Type B pancreatic cell (in vitro differentiated cells): ENCODE data around the gene MAP1LC3B2. TPM values are rescaled to one million over a fixed set of nuclear protein-coding genes. Genes with fewer than 3 reads are reported as not detected.
A peak's percentile ranks its signal among the peaks of the same experiment; 100 is the strongest.

Source experiments
- DNase-seq: peaks from one replicate; pipeline ENCODE4 v3.0.0; 2021; ENCODE audit warnings: mixed read lengths; ENCODE audit not compliant: unreplicated experiment; ENCODE audit errors: extremely low spot score
- H3K27ac Mint-ChIP-seq: 2 replicates; pipeline ENCODE4 v1.8.0; 2021; ENCODE audit warnings: mild to moderate bottlenecking, mixed read lengths
- H3K27me3 Mint-ChIP-seq: 2 replicates; pipeline ENCODE4 v1.8.0; 2021; ENCODE audit warnings: mixed read lengths
- H3K36me3 Mint-ChIP-seq: 2 replicates; pipeline ENCODE4 v1.8.0; 2021; ENCODE audit warnings: mixed read lengths
- H3K4me1 Mint-ChIP-seq: one replicate; pipeline ENCODE4 v1.8.0; 2021; ENCODE audit warnings: mixed read lengths; ENCODE audit not compliant: unreplicated experiment
- H3K4me3 Mint-ChIP-seq: 2 replicates; pipeline ENCODE4 v1.8.0; 2021; ENCODE audit warnings: mild to moderate bottlenecking, mixed read lengths
- H3K9me3 Mint-ChIP-seq: 2 replicates; pipeline ENCODE4 v1.8.0; 2021; ENCODE audit warnings: mixed read lengths
- CTCF ChIP-seq: fragments of 200-600 bp; sonication (generic); conservative IDR thresholded peaks from 2 replicates; pipeline ENCODE4 v1.5.0; 2021; ENCODE audit warnings: antibody characterized with exemption, mild to moderate bottlenecking
- total RNA-seq: library from RNA; stranded (reverse); gene quantifications from 2 replicates; pipeline ENCODE4 v1.2.1, GENCODE V29; 2021; ENCODE audit warnings: low replicate concordance

MAP1LC3B2 gene
- total RNA-seq, 1 donor from 2014 or later: 1.0 TPM

- TF ChIP-seq CTCF: no peak
- Mint-ChIP-seq H3K9me3 (no peaks in the 10 kb centered on the region), H3K27me3 (peaks cover 13% of the 10 kb centered on the region), H3K4me1 (peaks cover 43% of the 10 kb centered on the region), H3K4me3 (no peak overlapping the region), H3K36me3 (no peaks in the 10 kb centered on the region), H3K27ac (no peak overlapping the region)
- DNase-seq: no peak
Measured at GRCh38 chr12:116538076-116538591, 21.0 kb upstream of the MAP1LC3B2 start.

GRCh38 chr12:116538682-116539305, 20.4 kb upstream of the MAP1LC3B2 start:
- H3K27ac Mint-ChIP-seq: no peak overlapping the region
- peaks cover 13% of the 10 kb centered on the region for H3K27me3 Mint-ChIP-seq
- no peak for TF ChIP-seq CTCF
- peaks cover 43% of the 10 kb centered on the region for H3K4me1 Mint-ChIP-seq
- DNase-seq: no peak
- H3K9me3 Mint-ChIP-seq: no peaks in the 10 kb centered on the region
- no peak overlapping the region for H3K4me3 Mint-ChIP-seq
- H3K36me3 Mint-ChIP-seq: no peaks in the 10 kb centered on the region

- TF ChIP-seq CTCF: no peak
- peak overlapping the region; percentile 7 for H3K4me3 Mint-ChIP-seq
Measured at GRCh38 chr12:116539361-116539771, 19.8 kb upstream of the MAP1LC3B2 start.

GRCh38 chr12:116539905-116540482, 19.2 kb upstream of the MAP1LC3B2 start:
- Mint-ChIP-seq H3K27me3 (peaks cover 18% of the 10 kb centered on the region), H3K4me1 (peaks cover 42% of the 10 kb centered on the region), H3K27ac (peak overlapping the region; percentile 50), H3K36me3 (no peaks in the 10 kb centered on the region), H3K9me3 (no peaks in the 10 kb centered on the region), H3K4me3 (peak overlapping the region; percentile 51)
- TF ChIP-seq CTCF: no peak
- no peak for DNase-seq

More at GRCh38 chr12:116539361-116539771, 19.8 kb upstream of the MAP1LC3B2 start:
- DNase-seq: no peak
- Mint-ChIP-seq H3K27me3 (peaks cover 13% of the 10 kb centered on the region), H3K9me3 (no peaks in the 10 kb centered on the region), H3K4me1 (peaks cover 43% of the 10 kb centered on the region), H3K36me3 (no peaks in the 10 kb centered on the region), H3K27ac (no peak overlapping the region)

GRCh38 chr12:116540622-116541152, 18.5 kb upstream of the MAP1LC3B2 start:
- no peak for TF ChIP-seq CTCF
- H3K4me3 Mint-ChIP-seq: peak overlapping the region; percentile 13
- peaks cover 18% of the 10 kb centered on the region for H3K27me3 Mint-ChIP-seq
- no peak overlapping the region for H3K27ac Mint-ChIP-seq
- no peaks in the 10 kb centered on the region for H3K36me3 Mint-ChIP-seq
- H3K4me1 Mint-ChIP-seq: peaks cover 39% of the 10 kb centered on the region
- no peak for DNase-seq
- H3K9me3 Mint-ChIP-seq: no peaks in the 10 kb centered on the region
